ENCODE measurements around the gene DYNLRB1. TPM values are rescaled to one million over a fixed set of nuclear protein-coding genes. Genes with fewer than 3 reads are reported as not detected.

The DYNLRB1 gene
- total RNA-seq, 1 donor from 2014 or later: 200 TPM

DNA sequence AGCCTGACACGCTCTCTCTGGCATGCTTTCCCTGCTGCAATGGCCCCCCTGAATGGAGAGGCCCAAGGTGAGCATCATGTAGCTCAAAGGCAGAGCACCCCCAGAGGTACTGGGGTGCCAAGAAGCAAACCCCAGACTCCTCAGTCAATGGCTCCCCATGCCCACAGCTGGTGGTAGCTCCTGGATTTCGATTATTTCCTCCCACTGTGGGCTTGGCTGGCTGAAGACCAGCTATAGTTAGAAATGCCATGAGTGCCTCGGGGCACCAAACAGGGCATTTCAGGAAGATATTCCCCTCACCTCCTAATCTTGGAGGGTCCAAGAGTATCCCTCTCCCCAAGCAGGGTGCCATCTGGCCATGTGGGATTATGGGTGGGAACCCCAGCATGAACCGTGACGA, 59.0 kb downstream of the DYNLRB1 start:
- no peak for DNase-seq (ENCODE audit: extremely low read depth, low read depth, low spot score)

DNA sequence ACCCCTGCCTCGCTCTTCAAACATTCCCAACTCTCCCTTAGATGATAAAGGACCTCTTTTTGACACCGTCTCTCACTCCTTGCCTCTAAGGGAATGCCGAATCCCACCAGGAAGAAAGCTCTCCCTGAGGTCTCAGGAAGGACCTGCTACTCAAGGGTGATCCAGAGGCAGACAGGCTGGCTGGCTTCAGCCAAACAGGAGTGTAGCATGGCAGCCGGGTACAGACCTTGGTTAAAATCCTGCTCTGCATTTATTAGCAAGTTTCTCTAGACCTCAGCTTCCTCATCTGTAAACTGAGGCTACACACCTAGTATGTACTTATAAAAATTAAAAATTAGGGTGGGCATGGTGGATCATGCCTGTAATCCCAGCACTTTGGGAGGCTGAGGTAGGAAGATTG, 59.5 kb downstream of the DYNLRB1 start:
- DNase-seq (ENCODE audit: extremely low read depth, low read depth, low spot score): no peak

DNA sequence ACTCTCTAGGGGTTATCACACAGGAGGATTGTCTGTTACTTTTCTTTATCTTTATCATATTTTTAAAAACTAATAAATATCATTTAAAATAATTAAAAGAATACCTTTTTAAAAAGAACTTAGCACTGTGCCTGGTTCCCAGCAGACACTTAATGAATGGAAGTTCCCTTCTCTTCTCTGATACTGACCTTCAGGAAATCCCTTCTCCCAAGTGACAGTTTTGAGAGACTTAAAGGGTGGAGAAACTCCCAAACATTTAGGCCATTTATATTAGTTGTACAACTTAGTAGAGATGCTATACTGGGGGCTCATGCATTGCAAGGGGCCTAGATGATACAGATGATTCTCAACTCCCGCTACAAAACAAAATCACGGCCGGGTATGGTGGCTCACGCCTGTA, 60.8 kb downstream of the DYNLRB1 start:
- no peak for DNase-seq (ENCODE audit: extremely low read depth, low read depth, low spot score)

DNA sequence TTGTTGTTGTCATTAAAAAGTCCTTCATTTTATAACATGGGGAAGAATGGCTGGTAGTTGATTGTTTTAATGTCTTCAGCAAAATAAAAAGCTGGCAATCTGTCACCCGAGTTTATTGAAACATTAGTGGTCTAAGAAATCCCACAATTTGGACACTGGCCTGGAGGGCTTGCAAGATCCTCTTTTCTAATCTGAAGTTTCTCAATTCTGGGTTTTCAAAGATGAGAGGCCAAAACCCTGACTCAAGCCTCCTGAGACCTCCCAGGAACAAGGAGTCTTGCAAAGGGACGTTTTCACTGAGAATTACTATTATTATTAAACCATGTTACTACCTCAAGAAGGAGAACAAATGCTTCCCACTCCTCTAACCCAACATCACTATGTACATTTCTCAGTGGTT, 61.8 kb downstream of the DYNLRB1 start:
- DNase-seq (ENCODE audit: extremely low read depth, low read depth, low spot score): no peak

DNA sequence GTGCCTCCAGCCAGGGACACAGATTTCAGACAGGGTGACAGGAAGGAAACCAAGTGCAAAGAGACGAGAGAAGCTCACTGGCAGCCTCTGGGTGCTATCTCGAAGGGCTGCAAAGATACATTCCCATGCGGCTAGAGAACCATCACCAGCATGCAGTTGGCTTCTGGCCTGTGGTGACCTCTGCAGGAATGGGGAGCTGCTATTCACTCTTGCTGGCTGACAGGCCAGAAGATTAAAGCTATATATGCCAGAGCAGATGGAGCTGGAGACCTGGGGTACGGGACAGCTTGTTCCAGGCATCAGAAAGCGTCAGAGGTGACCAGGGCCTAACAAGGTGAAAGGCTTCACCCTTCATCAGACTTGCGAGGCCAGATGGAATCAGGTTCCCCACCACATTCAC, 62.3 kb downstream of the DYNLRB1 start:
- DNase-seq (ENCODE audit: extremely low read depth, low read depth, low spot score): no peak

DNA sequence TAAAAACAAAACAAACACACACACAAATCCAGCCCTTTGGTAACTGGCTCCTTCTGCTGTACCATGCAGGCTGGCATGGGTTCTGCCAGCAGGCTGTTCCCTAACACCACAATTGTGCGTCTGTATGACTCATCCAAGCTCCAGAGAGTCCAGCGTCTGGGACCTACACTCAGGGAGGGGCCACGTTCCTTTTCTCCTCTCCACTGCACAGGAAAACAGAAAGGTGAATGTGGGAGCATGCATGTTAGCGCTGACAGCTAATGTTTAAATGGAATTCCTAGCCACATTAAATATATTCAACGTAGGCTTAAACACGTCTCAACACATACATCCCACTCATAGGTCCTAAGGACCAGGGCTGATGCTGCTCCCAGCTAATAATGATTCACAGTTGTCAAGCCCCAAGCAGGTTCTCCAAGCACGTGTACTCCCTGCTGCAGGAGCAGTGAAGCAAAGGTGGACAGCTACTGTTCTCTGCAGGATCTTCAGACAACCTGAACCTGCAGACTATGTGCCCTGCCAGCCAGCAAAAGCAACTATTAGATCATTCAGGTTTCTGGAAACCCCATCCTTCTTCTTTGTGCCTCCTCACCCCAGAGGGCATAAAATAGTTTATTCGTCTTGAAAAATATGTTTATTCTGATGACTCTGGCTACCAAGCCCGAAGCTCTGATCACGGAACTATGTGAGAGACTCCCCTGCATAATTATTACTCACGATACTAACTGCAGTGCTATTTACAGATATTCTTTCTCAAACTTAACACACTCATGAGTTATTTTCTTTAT, 63.2 kb downstream of the DYNLRB1 start:
- peak; percentile 65 for DNase-seq (ENCODE audit: extremely low read depth, low read depth, low spot score)

DNA sequence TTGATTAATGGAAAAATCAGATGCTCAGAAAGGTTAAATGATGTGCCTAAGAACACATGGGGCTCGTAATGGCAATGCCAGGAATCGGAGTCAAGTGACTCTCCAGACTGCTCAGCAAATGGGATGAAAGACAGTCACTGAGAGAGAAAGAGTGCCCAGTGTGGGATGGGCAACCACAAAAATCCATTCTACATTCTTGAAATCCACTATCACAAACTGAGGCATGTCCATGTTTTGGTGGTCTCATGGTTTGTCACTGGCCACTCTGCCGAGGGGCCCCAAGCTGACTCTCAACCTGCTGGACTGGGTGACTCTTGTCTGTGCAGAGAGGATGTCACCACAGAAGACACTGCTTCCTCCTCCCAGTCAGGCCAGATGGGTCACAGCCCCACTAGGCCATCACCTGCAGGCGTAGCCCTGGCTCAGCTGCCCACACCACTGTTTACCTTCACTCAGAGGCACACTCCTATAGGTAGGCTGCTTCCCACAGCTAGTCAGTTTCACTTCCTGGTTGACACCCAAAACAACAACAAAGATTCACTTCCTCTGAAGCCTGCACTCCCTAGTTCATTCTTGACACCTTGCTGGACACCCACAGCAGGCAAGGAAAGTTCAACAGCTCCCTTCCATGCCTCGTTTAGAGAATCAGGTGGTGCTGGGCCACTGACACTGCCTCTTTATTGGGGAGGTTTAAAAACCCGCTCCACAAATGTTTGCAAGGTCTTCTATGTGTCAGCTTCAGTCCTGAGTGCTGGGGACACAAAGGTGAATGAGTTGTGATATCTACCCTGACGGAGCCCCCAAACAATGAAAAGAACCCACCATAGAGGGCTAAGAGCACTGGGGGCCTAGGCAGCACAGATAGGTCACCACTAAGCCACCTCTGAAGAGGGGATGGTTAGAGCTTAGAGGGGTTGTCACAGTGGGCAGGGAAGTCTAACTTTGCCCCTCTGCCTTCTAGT, 64.0 kb downstream of the DYNLRB1 start:
- no peak for DNase-seq (ENCODE audit: extremely low read depth, low read depth, low spot score)

DNA sequence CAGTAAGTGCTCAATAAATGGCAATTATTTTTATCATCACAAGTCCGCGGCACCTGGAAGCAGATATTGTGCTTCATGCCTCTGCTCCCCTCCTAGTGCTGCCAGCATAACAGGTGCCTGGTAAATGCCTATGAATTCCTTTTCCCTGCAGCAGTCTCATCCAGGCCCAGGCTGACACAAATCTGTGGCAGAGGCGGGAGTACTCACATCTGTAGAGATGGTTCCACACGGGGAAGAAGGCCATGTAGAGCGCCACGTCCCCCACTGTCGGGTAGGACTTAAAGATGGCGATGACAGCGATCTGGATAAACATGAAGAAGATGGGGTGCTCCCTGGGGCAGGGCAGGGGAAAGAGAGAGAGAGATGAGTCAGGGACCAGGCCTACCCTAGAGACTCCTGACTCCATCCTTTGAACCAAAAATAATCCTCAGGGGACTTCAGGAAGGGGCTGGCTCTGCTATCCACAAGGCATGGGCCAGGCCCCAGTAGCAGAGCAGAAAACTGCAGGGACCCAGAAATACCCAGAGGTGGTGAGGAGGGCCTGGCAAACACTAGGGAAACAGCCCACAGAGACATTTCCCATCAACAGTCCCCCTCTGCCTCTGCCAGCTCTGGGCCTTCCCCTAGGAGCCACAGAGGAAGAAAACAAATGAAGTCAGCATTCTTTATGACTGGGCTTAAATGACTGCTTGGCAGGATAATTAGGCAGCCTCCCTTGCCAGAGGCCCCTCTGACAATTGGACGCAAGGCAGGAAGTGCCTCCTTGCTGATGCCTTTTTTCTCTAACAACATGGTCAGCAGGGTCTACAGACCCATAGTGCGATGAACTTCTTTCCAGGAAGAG, 65.3 kb downstream of the DYNLRB1 start:
- DNase-seq (ENCODE audit: extremely low read depth, low read depth, low spot score): no peak

DNA sequence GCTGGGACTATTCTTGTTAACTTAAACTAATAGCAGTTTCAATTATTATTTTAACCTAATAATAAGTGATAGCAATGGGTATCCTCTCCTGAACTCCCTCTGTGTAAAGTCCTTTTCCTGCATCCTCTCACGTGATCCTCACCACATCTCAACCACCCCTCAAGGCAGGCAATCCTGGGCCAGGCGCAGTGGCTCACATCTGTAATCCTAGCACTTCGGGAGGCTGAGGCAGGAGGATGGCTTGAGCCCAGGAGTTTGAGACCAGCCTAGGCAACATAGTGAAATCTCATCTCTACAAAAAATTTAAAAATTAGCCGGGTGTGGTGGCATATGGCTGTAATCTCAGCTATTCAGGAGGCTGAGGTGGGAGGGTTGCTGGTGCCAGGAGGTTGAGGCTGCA, 66.0 kb downstream of the DYNLRB1 start:
- DNase-seq (ENCODE audit: extremely low read depth, low read depth, low spot score): no peak

DNA sequence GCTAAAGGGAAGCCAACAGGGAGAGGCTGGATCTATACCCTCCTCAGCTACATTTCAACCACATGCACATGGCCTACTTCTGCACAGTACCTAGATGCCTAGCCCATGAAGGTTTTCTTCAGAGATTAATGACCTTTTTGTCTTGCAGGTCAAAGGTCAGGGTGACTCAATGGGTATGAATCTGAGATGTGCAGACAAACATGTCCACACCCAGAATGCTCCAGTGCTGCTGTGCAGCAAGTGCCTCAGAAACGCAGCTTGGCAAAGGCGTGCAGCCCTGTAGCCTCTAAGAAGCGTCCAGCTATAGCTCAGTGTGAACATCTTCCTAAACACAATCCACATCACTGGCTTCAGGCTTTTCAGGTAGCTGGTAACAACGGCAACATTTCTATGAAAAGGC, 66.7 kb downstream of the DYNLRB1 start:
- DNase-seq (ENCODE audit: extremely low read depth, low read depth, low spot score): no peak

DNA sequence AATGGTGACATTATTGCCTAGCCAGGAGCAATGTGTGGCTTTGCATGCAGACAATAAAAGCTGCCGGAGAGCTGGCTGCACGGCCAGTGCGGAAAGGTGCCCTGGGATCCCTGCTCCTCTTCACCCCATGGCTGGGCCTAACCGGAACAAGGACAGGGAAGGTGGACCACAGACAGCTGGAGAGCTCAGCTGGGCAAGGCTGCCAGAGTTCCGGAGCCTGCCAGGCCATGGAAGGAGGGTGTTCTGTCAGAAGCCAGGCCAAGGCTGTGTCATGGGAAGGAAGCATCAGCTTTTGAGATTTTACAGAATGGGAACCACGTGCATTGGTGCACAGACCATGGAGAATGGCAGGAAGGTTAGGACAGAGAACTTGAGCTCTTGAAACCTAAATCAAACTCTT, 67.3 kb downstream of the DYNLRB1 start:
- no peak for DNase-seq (ENCODE audit: extremely low read depth, low read depth, low spot score)

DNA sequence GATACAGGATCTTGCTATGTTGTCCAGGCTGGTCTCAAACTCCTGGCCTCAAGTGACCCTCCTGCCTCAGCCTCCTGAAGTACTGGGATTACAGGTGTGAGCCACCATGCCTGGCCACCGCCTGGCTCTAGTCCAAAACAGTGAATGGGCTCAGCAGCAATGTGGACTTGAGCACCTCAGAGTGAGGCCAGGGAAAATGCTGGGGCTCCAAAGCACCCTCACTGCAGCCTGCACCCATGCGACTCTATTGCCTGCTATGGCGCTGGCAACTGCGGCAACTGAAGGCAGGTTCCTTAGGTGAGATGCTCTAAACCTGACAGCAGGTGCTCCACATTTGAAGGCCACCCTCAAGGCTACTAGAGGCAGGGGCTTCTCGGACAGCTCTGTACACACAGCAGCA, 68.8 kb downstream of the DYNLRB1 start:
- no peak for DNase-seq (ENCODE audit: extremely low read depth, low read depth, low spot score)

DNA sequence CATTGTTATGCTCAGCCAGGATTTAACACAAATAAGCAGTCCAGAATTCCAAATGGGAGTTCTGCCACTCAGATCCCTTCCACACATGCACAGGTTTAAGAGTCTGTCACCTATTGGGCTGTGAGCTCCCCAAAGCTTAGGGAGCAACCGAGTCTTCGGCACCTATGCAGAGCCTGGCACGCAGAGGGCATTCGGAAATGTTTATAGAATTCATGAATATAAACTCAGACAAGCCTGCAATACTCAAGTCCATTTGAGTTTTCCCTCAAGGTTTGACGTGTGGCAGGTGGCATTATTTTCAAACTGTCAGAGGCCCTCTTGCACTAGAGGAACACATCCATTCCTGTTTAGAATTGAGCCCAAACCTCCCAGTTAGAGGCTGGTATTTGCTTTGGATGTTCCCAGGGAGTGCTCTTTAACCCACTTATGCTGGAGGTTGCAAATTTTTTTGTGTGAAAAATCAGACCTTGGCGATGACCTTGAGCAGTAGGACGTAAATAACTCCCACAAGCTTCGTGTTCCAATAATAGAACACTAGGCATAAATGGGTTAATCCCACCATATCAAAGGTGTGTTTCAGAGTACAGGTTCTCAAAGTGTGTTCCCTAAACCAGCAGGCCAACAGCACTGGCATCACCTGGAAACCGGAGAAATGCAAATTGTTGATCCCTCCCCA, 70.4 kb downstream of the DYNLRB1 start:
- no peak for DNase-seq (ENCODE audit: extremely low read depth, low read depth, low spot score)

Other genes with a start within 250 kb of the DYNLRB1 start
- 101 and 133 TPM in 2 replicates for gene AHCY, start 213.1 kb upstream of the DYNLRB1 start, total RNA-seq
- 39.1 and 42.8 TPM in 2 replicates for gene ITCH, start 153.1 kb upstream of the DYNLRB1 start, total RNA-seq
- gene MAP1LC3A, start 42.3 kb downstream of the DYNLRB1 start, total RNA-seq: 77.5 and 97.0 TPM in 2 replicates
- gene PIGU, start 160.7 kb downstream of the DYNLRB1 start, total RNA-seq: 17.7 and 24.4 TPM in 2 replicates
- 20.7 and 36.9 TPM in 2 replicates for gene TP53INP2, start 187.9 kb downstream of the DYNLRB1 start, total RNA-seq